Brain microvascular endothelial cell (primary cell): Measurements from ENCODE around the gene SDK2.

Experiments used
- DNase-seq: peaks from one replicate; pipeline ENCODE4 v3.0.0-alpha.2; 2020
- H3K27ac ChIP-seq: fragments of 250-450 bp; sonication (Bioruptor Pico); 2 replicates; pipeline ENCODE4 v1.5.1; 2020; ENCODE audit warnings: mild to moderate bottlenecking, moderate library complexity
- H3K27me3 ChIP-seq: fragments of 250-450 bp; sonication (Bioruptor Pico); replicated peaks from 2 replicates; pipeline ENCODE4 v1.5.1; 2020; ENCODE audit warnings: mild to moderate bottlenecking
- H3K36me3 ChIP-seq: fragments of 250-450 bp; sonication (Bioruptor Pico); replicated peaks from 2 replicates; pipeline ENCODE4 v1.5.1; 2020; ENCODE audit warnings: mild to moderate bottlenecking
- H3K4me3 ChIP-seq: 2 replicates; pipeline ENCODE4 v1.5.1; 2011; ENCODE audit warnings: low read depth, mild to moderate bottlenecking, control low read depth, low read length, moderate library complexity
- CTCF ChIP-seq: IDR thresholded peaks from 2 replicates; pipeline ENCODE4 v1.5.1; 2011; ENCODE audit warnings: low read depth, mild to moderate bottlenecking, moderate library complexity, low read length, control low read depth, inconsistent platforms; ENCODE audit errors: missing control alignments
- in situ Hi-C: cut with HindIII; loops from 2 replicates; pipeline ENCODE4 v1.10.0; 2017; ENCODE audit warnings: low sequenced_read_pairs, low pct_ligation_motif_present

SDK2 gene

GRCh38 chr17:73365906-73366623 is 278.2 kb downstream of the SDK2 start:
- no peak for TF ChIP-seq CTCF
- no peak for DNase-seq
- Histone ChIP-seq H3K36me3 (no peaks in the 10 kb centered on the region), H3K4me3 (no peak overlapping the region), H3K27ac (no peak overlapping the region), H3K27me3 (no peaks in the 10 kb centered on the region)
- in situ Hi-C loops: no loop called here

DNA sequence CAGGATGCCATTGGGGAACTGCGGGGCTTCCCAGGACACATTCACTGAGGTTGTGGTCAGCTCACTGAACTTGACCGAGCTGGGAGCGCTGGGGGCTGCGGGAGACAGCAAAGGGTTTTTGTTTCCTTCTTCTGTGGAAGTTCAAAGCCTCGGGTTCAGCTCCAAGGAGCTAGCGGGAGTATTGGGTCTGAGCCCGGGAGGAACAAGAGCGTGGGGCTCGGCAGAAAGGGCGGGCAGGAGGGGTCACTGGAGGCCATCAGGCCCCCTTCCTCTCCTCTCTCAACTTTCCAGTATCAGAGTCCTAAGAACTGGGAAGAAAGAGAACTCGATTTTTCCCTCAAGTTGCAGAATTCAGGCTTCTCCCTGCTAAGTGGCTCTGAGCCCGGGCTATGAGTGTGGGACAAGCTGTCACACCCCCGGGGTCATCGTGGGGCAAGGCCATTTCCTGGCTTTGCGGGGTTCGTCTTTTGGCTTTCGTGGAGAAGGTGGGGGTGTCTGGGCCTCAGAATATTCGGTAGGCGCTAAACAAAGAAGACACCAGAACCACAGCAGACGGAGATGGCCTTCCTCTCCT is 278.9 kb downstream of the SDK2 start:
- Histone ChIP-seq H3K27ac (no peak overlapping the region), H3K4me3 (no peak overlapping the region), H3K27me3 (no peaks in the 10 kb centered on the region), H3K36me3 (no peaks in the 10 kb centered on the region)
- in situ Hi-C loops: no loop called here
- TF ChIP-seq CTCF: no peak
- DNase-seq: no peak

GRCh38 chr17:73364155-73364522 is 280.1 kb downstream of the SDK2 start:
- Histone ChIP-seq H3K4me3 (no peak overlapping the region), H3K36me3 (no peaks in the 10 kb centered on the region), H3K27ac (no peak overlapping the region), H3K27me3 (no peaks in the 10 kb centered on the region)
- DNase-seq: no peak
- no peak for TF ChIP-seq CTCF
- in situ Hi-C loops: no loop called here

DNA sequence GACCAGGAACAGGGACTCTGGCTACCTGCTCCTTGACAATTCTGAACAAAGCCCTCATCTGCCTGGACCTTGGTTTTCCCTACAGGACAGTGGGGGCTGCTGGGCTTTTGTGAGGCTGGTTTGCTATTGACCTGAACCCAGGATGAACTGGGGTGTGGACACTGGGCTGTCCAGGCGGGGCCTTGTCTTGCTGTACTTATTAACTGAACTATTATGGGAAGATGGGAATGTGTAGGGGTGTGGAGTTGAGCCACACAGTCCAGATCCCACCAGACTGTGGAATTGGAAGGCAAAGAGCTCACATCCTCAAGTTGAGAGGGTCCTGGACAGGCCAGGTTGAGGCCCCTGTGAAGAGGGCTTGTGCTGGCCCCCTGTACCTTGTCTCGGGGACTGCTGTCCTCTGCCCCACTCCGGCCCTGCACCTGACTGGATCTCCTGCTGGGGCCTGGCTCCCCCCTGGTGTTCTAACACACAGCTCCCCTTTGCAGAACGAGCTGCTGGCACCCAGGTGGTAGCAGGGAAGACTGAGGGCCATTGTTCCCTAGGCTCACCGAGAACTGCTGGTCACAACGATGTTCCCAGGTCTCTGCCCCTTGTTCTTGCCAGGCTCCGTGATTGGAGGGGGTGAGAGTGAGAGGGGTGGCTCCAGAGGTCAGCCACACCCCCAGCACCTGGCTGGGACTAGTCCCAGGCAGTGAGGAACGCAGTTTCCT is 280.6 kb downstream of the SDK2 start:
- Histone ChIP-seq H3K27ac (no peak overlapping the region), H3K27me3 (no peaks in the 10 kb centered on the region), H3K36me3 (no peaks in the 10 kb centered on the region), H3K4me3 (no peak overlapping the region)
- in situ Hi-C loops: no loop called here
- TF ChIP-seq CTCF: no peak
- DNase-seq: no peak

- H3K27me3 ChIP-seq: no peaks in the 10 kb centered on the region
- H3K36me3 ChIP-seq: no peaks in the 10 kb centered on the region
Observed at GRCh38 chr17:73362697-73363096, 281.5 kb downstream of the SDK2 start.

More at GRCh38 chr17:73362697-73363096, 281.5 kb downstream of the SDK2 start:
- no peak overlapping the region for H3K4me3 ChIP-seq
- no peak for DNase-seq
- H3K27ac ChIP-seq: no peak overlapping the region
- no peak for TF ChIP-seq CTCF
- in situ Hi-C loops: no loop called here
